WTC11 (cell line): ENCODE results near the gene PAQR4. TPM values are rescaled to one million over a fixed set of nuclear protein-coding genes. Genes with fewer than 3 reads are reported as not detected.

Source experiments
- ATAC-seq: fragments of 200-7000 bp; cut with Tn5 transposase; 2 replicates; pipeline ENCODE4 v1.10.0; 2021; ENCODE audit warnings: mild to moderate bottlenecking, moderate library complexity
- CTCF ChIA-PET: fragments of 300-600 bp; sonication (Branson Sonifier 250); formaldehyde crosslinking; loops from one replicate; lab custom pipeline; 2021; ENCODE audit warnings: antibody characterized with exemption; lab: Charles Lee
- POLR2A ChIA-PET: fragments of 350-600 bp; sonication (Branson Sonifier 250); formaldehyde crosslinking; loops from one replicate; lab custom pipeline; 2021; ENCODE audit warnings: antibody characterized with exemption; lab: Charles Lee
- DNase-seq: peaks from one replicate; pipeline ENCODE4 v3.0.0; 2021; ENCODE audit warnings: low spot score
- H3K27ac Mint-ChIP-seq: 2 replicates; pipeline ENCODE4 v1.8.0; 2021; ENCODE audit warnings: mixed read lengths
- H3K27me3 Mint-ChIP-seq: 2 replicates; pipeline ENCODE4 v1.8.0; 2021; ENCODE audit warnings: low read depth, mild to moderate bottlenecking, moderate library complexity, mixed read lengths
- H3K36me3 Mint-ChIP-seq: 2 replicates; pipeline ENCODE4 v1.8.0; 2021; ENCODE audit warnings: mixed read lengths
- H3K4me1 Mint-ChIP-seq: 2 replicates; pipeline ENCODE4 v1.8.0; 2022; ENCODE audit warnings: mixed read lengths
- H3K4me3 Mint-ChIP-seq: 2 replicates; pipeline ENCODE4 v1.8.0; 2021; ENCODE audit warnings: mild to moderate bottlenecking, moderate library complexity, mixed read lengths
- H3K9me3 Mint-ChIP-seq: 2 replicates; pipeline ENCODE4 v1.8.0; 2021; ENCODE audit warnings: mixed read lengths
- ATF1 ChIP-seq: sonication (generic); formaldehyde crosslinking; IDR thresholded peaks from 2 replicates; pipeline ENCODE4 v1.8.1; 2023; ENCODE audit warnings: mild to moderate bottlenecking, moderate library complexity, missing genetic modification reagents
- CTCF ChIP-seq: fragments of 200-600 bp; IDR thresholded peaks from 2 replicates; pipeline ENCODE4 v1.8.0; 2022; ENCODE audit warnings: antibody characterized with exemption
- E2F1 ChIP-seq: sonication (generic); formaldehyde crosslinking; IDR thresholded peaks from 2 replicates; pipeline ENCODE4 v1.8.0; 2022; ENCODE audit warnings: mild to moderate bottlenecking, missing genetic modification reagents
- ELF4 ChIP-seq: sonication (generic); formaldehyde crosslinking; IDR thresholded peaks from 2 replicates; pipeline ENCODE4 v1.8.1; 2022; ENCODE audit warnings: low read depth, mild to moderate bottlenecking, moderate library complexity, missing genetic modification reagents
- EMX1 ChIP-seq: fragments of 250-450 bp; sonication (Bioruptor Pico); IDR thresholded peaks from 2 replicates; pipeline ENCODE4 v1.8.0; 2021; ENCODE audit warnings: mild to moderate bottlenecking
- ERG ChIP-seq: fragments of 250-450 bp; sonication (Bioruptor Pico); IDR thresholded peaks from 2 replicates; pipeline ENCODE4 v1.8.0; 2021; ENCODE audit warnings: mild to moderate bottlenecking
- HMGXB4 ChIP-seq: sonication (generic); formaldehyde crosslinking; IDR thresholded peaks from 2 replicates; pipeline ENCODE4 v1.8.1; 2023; ENCODE audit warnings: mild to moderate bottlenecking, moderate library complexity, missing genetic modification reagents
- JAZF1 ChIP-seq: fragments of 250-450 bp; sonication (Bioruptor Pico); IDR thresholded peaks from 2 replicates; pipeline ENCODE4 v1.9.0; 2021; ENCODE audit warnings: moderate library complexity, mild to moderate bottlenecking, inconsistent platforms
- JUN ChIP-seq: sonication (generic); formaldehyde crosslinking; IDR thresholded peaks from 2 replicates; pipeline ENCODE4 v1.8.0; 2023; ENCODE audit warnings: mild to moderate bottlenecking, missing genetic modification reagents
- MXD4 ChIP-seq: fragments of 250-450 bp; sonication (Bioruptor Pico); IDR thresholded peaks from 2 replicates; pipeline ENCODE4 v1.8.0; 2021; ENCODE audit warnings: mild to moderate bottlenecking, moderate library complexity, borderline replicate concordance
- NFATC4 ChIP-seq: fragments of 250-450 bp; sonication (Bioruptor Pico); IDR thresholded peaks from 2 replicates; pipeline ENCODE4 v1.9.0; 2021; ENCODE audit warnings: mild to moderate bottlenecking
- NFYB ChIP-seq: sonication (generic); formaldehyde crosslinking; conservative IDR thresholded peaks from 2 replicates; pipeline ENCODE4 v1.8.0; 2022; ENCODE audit warnings: low read depth, missing genetic modification reagents
- PRDM15 ChIP-seq: sonication (generic); formaldehyde crosslinking; IDR thresholded peaks from 2 replicates; pipeline ENCODE4 v1.8.0; 2022; ENCODE audit warnings: missing genetic modification reagents
- PRRX2 ChIP-seq: fragments of 250-450 bp; sonication (Bioruptor Pico); IDR thresholded peaks from 2 replicates; pipeline ENCODE4 v1.8.0; 2021; ENCODE audit warnings: mild to moderate bottlenecking
- SMAD3 ChIP-seq: sonication (generic); formaldehyde crosslinking; IDR thresholded peaks from 2 replicates; pipeline ENCODE4 v1.8.0; 2022; ENCODE audit warnings: missing genetic modification reagents, mild to moderate bottlenecking, borderline replicate concordance
- SMAD4 ChIP-seq: sonication (generic); formaldehyde crosslinking; IDR thresholded peaks from 2 replicates; pipeline ENCODE4 v1.8.0; 2022; ENCODE audit warnings: mild to moderate bottlenecking, missing genetic modification reagents
- SP1 ChIP-seq: sonication (generic); formaldehyde crosslinking; conservative IDR thresholded peaks from 2 replicates; pipeline ENCODE4 v1.8.1; 2022; ENCODE audit warnings: missing genetic modification reagents
- STAT6 ChIP-seq: sonication (generic); formaldehyde crosslinking; conservative IDR thresholded peaks from 2 replicates; pipeline ENCODE4 v1.8.1; 2023; ENCODE audit warnings: mild to moderate bottlenecking, low read depth, missing genetic modification reagents, moderate library complexity
- TP53 ChIP-seq: sonication (generic); formaldehyde crosslinking; IDR thresholded peaks from 2 replicates; pipeline ENCODE4 v1.8.1; 2023; ENCODE audit warnings: mild to moderate bottlenecking, missing genetic modification reagents
- ZNF317 ChIP-seq: sonication (generic); formaldehyde crosslinking; IDR thresholded peaks from 2 replicates; pipeline ENCODE4 v1.8.1; 2023; ENCODE audit warnings: low read depth, mild to moderate bottlenecking, moderate library complexity, missing genetic modification reagents, borderline replicate concordance
- ZNF416 ChIP-seq: fragments of 250-450 bp; sonication (Bioruptor Pico); IDR thresholded peaks from 2 replicates; pipeline ENCODE4 v1.9.0; 2021; ENCODE audit warnings: mild to moderate bottlenecking, inconsistent platforms
- ZNF425 ChIP-seq: fragments of 250-450 bp; sonication (Bioruptor Pico); conservative IDR thresholded peaks from 2 replicates; pipeline ENCODE4 v1.9.0; 2021; ENCODE audit warnings: mild to moderate bottlenecking
- total RNA-seq: library from RNA; stranded (reverse); gene quantifications from 3 replicates; pipeline ENCODE4 v1.2.3, GENCODE V29; 2021

Gene PAQR4
- total RNA-seq, 1 experiment from 2014 or later, result 32.4 TPM

GRCh38 chr16:2929693-2930092, 39.5 kb upstream of the PAQR4 start:
- Mint-ChIP-seq H3K27me3 (peaks cover 9% of the 10 kb centered on the region), H3K4me1 (peaks cover 33% of the 10 kb centered on the region), H3K9me3 (peaks cover 9% of the 10 kb centered on the region), H3K4me3 (no peak overlapping the region), H3K27ac (no peak overlapping the region), H3K36me3 (0 out of 2 replicates have a peak, but pooled peaks cover 3% of the 10 kb centered on the region)
- no peak for ATAC-seq
- POLR2A ChIA-PET, result no interaction called here
- CTCF ChIA-PET, result interaction anchor here (1.1 to 1.2 kb wide), 2 partner anchors 32 to 90 kb away, joined by 4 read pairs; no protein-coding TSS in a partner anchor
- TF ChIP-seq NFATC4 (no peak), ZNF317 (CRISPR knock-in tag) (no peak), SMAD4 (CRISPR knock-in tag) (no peak), STAT6 (CRISPR knock-in tag) (no peak), NFYB (CRISPR knock-in tag) (no peak), ERG (CRISPR knock-in tag) (no peak), PRRX2 (CRISPR knock-in tag) (no peak), CTCF (no peak), SP1 (CRISPR knock-in tag) (no peak)
- no peak for DNase-seq

GRCh38 chr16:2930236-2930635, 38.9 kb upstream of the PAQR4 start:
- ATAC-seq, result no peak
- DNase-seq, result no peak
- H3K4me3 Mint-ChIP-seq, result no peak overlapping the region
- H3K36me3 Mint-ChIP-seq, result 0 out of 2 replicates have a peak, but pooled peaks cover 3% of the 10 kb centered on the region
- H3K27me3 Mint-ChIP-seq, result peaks cover 9% of the 10 kb centered on the region
- CTCF ChIA-PET, result interaction anchor here (0.5 to 1.2 kb wide), 3 partner anchors 22 to 91 kb away, joined by 3 to 4 read pairs (median 4); no protein-coding TSS in a partner anchor
- POLR2A ChIA-PET, result no interaction called here
- no peak overlapping the region for H3K27ac Mint-ChIP-seq
- peaks cover 33% of the 10 kb centered on the region for H3K4me1 Mint-ChIP-seq
- peaks cover 9% of the 10 kb centered on the region for H3K9me3 Mint-ChIP-seq
- no peak for TF ChIP-seq JUN (CRISPR knock-in tag)
- no peak for TF ChIP-seq ZNF416
- no peak for TF ChIP-seq EMX1
- no peak for TF ChIP-seq PRRX2 (CRISPR knock-in tag)
- TF ChIP-seq JAZF1 (CRISPR knock-in tag), result no peak
- no peak for TF ChIP-seq E2F1
- no peak for TF ChIP-seq TP53 (CRISPR knock-in tag)
- no peak for TF ChIP-seq SMAD3 (CRISPR knock-in tag)
- TF ChIP-seq HMGXB4 (CRISPR knock-in tag), result no peak
- TF ChIP-seq ZNF425 (CRISPR knock-in tag), result no peak
- no peak for TF ChIP-seq PRDM15 (CRISPR knock-in tag)
- TF ChIP-seq ATF1 (CRISPR knock-in tag), result no peak
- no peak for TF ChIP-seq ELF4 (CRISPR knock-in tag)
- TF ChIP-seq MXD4, result no peak
